Parathyroid adenoma (tissue), 2 donors: ENCODE measurements around the gene OTOG.

Experiments
- H2AFZ ChIP-seq: fragments of 300-600 bp; sonication (generic); one replicate; pipeline ENCODE4 v1.7.0; 2017; ENCODE audit warnings: antibody characterized with exemption, mild to moderate bottlenecking
- H3K27ac ChIP-seq: fragments of 300-600 bp; sonication (generic); one replicate; pipeline ENCODE4 v1.7.0; 2017
- H3K27me3 ChIP-seq: fragments of 300-600 bp; sonication (generic); one replicate; pipeline ENCODE4 v1.7.0; 2017; ENCODE audit warnings: low read length; ENCODE audit not compliant: control insufficient read depth, insufficient read depth
- H3K36me3 ChIP-seq: fragments of 300-600 bp; sonication (generic); one replicate; pipeline ENCODE4 v1.7.0; 2017; ENCODE audit warnings: low read length; ENCODE audit not compliant: control insufficient read depth, insufficient read depth
- H3K4me1 ChIP-seq: fragments of 300-600 bp; sonication (generic); one replicate; pipeline ENCODE4 v1.7.0; 2017; ENCODE audit warnings: control low read depth
- H3K4me2 ChIP-seq: fragments of 300-600 bp; sonication (generic); one replicate; pipeline ENCODE4 v1.7.0; 2017; ENCODE audit warnings: low read length
- H3K4me3 ChIP-seq: fragments of 300-600 bp; sonication (generic); one replicate; pipeline ENCODE4 v1.7.0; 2017; ENCODE audit warnings: low read depth, low read length
- H3K79me2 ChIP-seq: fragments of 300-600 bp; sonication (generic); one replicate; pipeline ENCODE4 v1.7.0; 2017; ENCODE audit warnings: control low read depth
- H3K9ac ChIP-seq: fragments of 300-600 bp; sonication (generic); one replicate; pipeline ENCODE4 v1.7.0; 2017; ENCODE audit warnings: mild to moderate bottlenecking
- H3K9me3 ChIP-seq: fragments of 300-600 bp; sonication (generic); one replicate; pipeline ENCODE4 v1.7.0; 2017; ENCODE audit warnings: low read length; ENCODE audit not compliant: control insufficient read depth
- CTCF ChIP-seq: fragments of 300-600 bp; sonication (generic); IDR thresholded peaks from one replicate; pipeline ENCODE4 v1.7.0; 2017; ENCODE audit warnings: antibody characterized with exemption, mild to moderate bottlenecking
- donor health status: primary hyperparathyroidism.

OTOG gene

GRCh38 chr11:17525570-17525969 is 21.5 kb upstream of the OTOG start:
- H3K4me3 ChIP-seq, result no peak overlapping the region
- H3K9ac ChIP-seq, result no peak overlapping the region
- no peak overlapping the region for H3K27ac ChIP-seq
- no peak overlapping the region for H3K4me2 ChIP-seq
- H3K9me3 ChIP-seq, result no peaks in the 10 kb centered on the region
- H3K4me1 ChIP-seq, result no peaks in the 10 kb centered on the region
- H2AFZ ChIP-seq, result no peak overlapping the region
- no peaks in the 10 kb centered on the region for H3K27me3 ChIP-seq
- no peaks in the 10 kb centered on the region for H3K79me2 ChIP-seq
- no peaks in the 10 kb centered on the region for H3K36me3 ChIP-seq
- no peak for TF ChIP-seq CTCF

- no peak for TF ChIP-seq CTCF
- no peaks in the 10 kb centered on the region for H3K36me3 ChIP-seq
Measured at GRCh38 chr11:17526326-17526725, 20.7 kb upstream of the OTOG start.

GRCh38 chr11:17526931-17527627 is 20.0 kb upstream of the OTOG start:
- Histone ChIP-seq H2AFZ (no peak overlapping the region), H3K36me3 (no peaks in the 10 kb centered on the region), H3K9me3 (no peaks in the 10 kb centered on the region), H3K4me2 (peak overlapping the region; percentile 33), H3K79me2 (no peaks in the 10 kb centered on the region), H3K27me3 (no peaks in the 10 kb centered on the region), H3K27ac (no peak overlapping the region), H3K4me1 (no peaks in the 10 kb centered on the region), H3K9ac (no peak overlapping the region), H3K4me3 (no peak overlapping the region)
- no peak for TF ChIP-seq CTCF

More at GRCh38 chr11:17526326-17526725, 20.7 kb upstream of the OTOG start:
- H3K4me3 ChIP-seq, result no peak overlapping the region
- H3K4me1 ChIP-seq, result no peaks in the 10 kb centered on the region
- H3K27me3 ChIP-seq, result no peaks in the 10 kb centered on the region
- no peak overlapping the region for H2AFZ ChIP-seq
- no peak overlapping the region for H3K4me2 ChIP-seq
- no peaks in the 10 kb centered on the region for H3K9me3 ChIP-seq
- no peak overlapping the region for H3K27ac ChIP-seq
- H3K9ac ChIP-seq, result no peak overlapping the region
- H3K79me2 ChIP-seq, result no peaks in the 10 kb centered on the region

GRCh38 chr11:17527628-17527995 is 19.4 kb upstream of the OTOG start:
- TF ChIP-seq CTCF, result no peak
- Histone ChIP-seq H3K4me2 (no peak overlapping the region), H3K27me3 (no peaks in the 10 kb centered on the region), H3K27ac (no peak overlapping the region), H2AFZ (no peak overlapping the region), H3K9me3 (no peaks in the 10 kb centered on the region), H3K4me1 (no peaks in the 10 kb centered on the region), H3K79me2 (no peaks in the 10 kb centered on the region), H3K4me3 (no peak overlapping the region), H3K36me3 (no peaks in the 10 kb centered on the region), H3K9ac (no peak overlapping the region)

GRCh38 chr11:17528181-17528691 is 18.8 kb upstream of the OTOG start:
- no peak overlapping the region for H3K4me2 ChIP-seq
- no peaks in the 10 kb centered on the region for H3K4me1 ChIP-seq
- no peaks in the 10 kb centered on the region for H3K79me2 ChIP-seq
- H3K4me3 ChIP-seq, result no peak overlapping the region
- no peak overlapping the region for H2AFZ ChIP-seq
- no peaks in the 10 kb centered on the region for H3K36me3 ChIP-seq
- TF ChIP-seq CTCF, result peak; percentile 46
- no peak overlapping the region for H3K27ac ChIP-seq
- H3K9me3 ChIP-seq, result no peaks in the 10 kb centered on the region
- no peaks in the 10 kb centered on the region for H3K27me3 ChIP-seq
- H3K9ac ChIP-seq, result no peak overlapping the region
